Panc1 (cell line): ENCODE results near the gene ITPA.

Source experiments
- POLR2AphosphoS5 ChIP-seq: IDR thresholded peaks from 2 replicates; pipeline ENCODE4 v1.6.1; 2012; ENCODE audit warnings: mild to moderate bottlenecking, low read depth, low read length, moderate library complexity
- REST ChIP-seq, 2 experiments: IDR thresholded peaks; 2 replicates each; pipeline ENCODE4 v1.6.1; 2011 to 2012; ENCODE audit warnings: low read depth in 2 of 2, control low read depth in 1 of 2, low read length in 1 of 2, mild to moderate bottlenecking in 1 of 2, moderate library complexity in 1 of 2; ENCODE audit not compliant: insufficient read depth in 1 of 2
- SIN3A ChIP-seq: IDR thresholded peaks from 2 replicates; pipeline ENCODE4 v1.6.1; 2012; ENCODE audit warnings: low read depth, mild to moderate bottlenecking, low read length, moderate library complexity, borderline replicate concordance; ENCODE audit not compliant: insufficient read depth
- TCF7L2 ChIP-seq: IDR thresholded peaks from 2 replicates; pipeline ENCODE4 v1.6.1; 2011; ENCODE audit warnings: mild to moderate bottlenecking, low read depth, low read length, inconsistent platforms
- TF ChIP-seq, protein P1 (sequence below): fragments of 450-650 bp; IDR thresholded peaks from 2 replicates; pipeline ENCODE4 v1.5.1; 2017; ENCODE audit warnings: mild to moderate bottlenecking

GRCh38 chr20:3172933-3173609, 36.2 kb upstream of the ITPA start, which contains the start of gene LZTS3:
- TF ChIP-seq REST (IDR thresholded peaks at IDR 0.05; ENCODE audit: insufficient read depth in 1 of 2, low read depth in 2 of 2, low read length in 1 of 2) (no peak), POLR2AphosphoS5 (no peak), SIN3A (no peak), TCF7L2 (no peak)
- TF ChIP-seq, protein P1, sequence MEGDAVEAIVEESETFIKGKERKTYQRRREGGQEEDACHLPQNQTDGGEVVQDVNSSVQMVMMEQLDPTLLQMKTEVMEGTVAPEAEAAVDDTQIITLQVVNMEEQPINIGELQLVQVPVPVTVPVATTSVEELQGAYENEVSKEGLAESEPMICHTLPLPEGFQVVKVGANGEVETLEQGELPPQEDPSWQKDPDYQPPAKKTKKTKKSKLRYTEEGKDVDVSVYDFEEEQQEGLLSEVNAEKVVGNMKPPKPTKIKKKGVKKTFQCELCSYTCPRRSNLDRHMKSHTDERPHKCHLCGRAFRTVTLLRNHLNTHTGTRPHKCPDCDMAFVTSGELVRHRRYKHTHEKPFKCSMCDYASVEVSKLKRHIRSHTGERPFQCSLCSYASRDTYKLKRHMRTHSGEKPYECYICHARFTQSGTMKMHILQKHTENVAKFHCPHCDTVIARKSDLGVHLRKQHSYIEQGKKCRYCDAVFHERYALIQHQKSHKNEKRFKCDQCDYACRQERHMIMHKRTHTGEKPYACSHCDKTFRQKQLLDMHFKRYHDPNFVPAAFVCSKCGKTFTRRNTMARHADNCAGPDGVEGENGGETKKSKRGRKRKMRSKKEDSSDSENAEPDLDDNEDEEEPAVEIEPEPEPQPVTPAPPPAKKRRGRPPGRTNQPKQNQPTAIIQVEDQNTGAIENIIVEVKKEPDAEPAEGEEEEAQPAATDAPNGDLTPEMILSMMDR: no peak
